Measurements from ENCODE around the gene GNAT2. TPM values are rescaled to one million over a fixed set of nuclear protein-coding genes. Genes with fewer than 3 reads are reported as not detected.

The GNAT2 gene
- total and polyA plus RNA-seq, 10 of the 15 experiments (the other 5 are each of a cell fraction or from before 2014, with no cell fraction given), result 0.08 to 1.3 (median 0.41) TPM

- TF ChIP-seq ZBTB4 (CRISPR knock-in tag; IDR thresholded peaks at IDR 0.05) (no peak), EED (IDR thresholded peaks at IDR 0.05; ENCODE audit: low read depth) (no peak), GABPA (IDR thresholded peaks at IDR 0.05; ENCODE audit: low read depth) (no peak), IKZF1 (conservative IDR thresholded peaks at IDR 0.05) (no peak), EP300 (IDR thresholded peaks at IDR 0.05; ENCODE audit: borderline replicate concordance in 1 of 2, control insufficient read depth in 1 of 2, low read depth in 2 of 2, low read length in 2 of 2) (no peak), ZNF274 (IDR thresholded peaks at IDR 0.05; ENCODE audit: insufficient read depth, insufficient read length) (no peak)
These were observed 5.8 kb upstream of the GNAT2 start (continued) for GRCh38 chr1:109625176-109625575.

- RAD21 ChIA-PET (ENCODE audit: unreplicated experiment), result interaction anchor here (0.9 to 2.7 kb wide), 6 partner anchors 9 to 132 kb away, joined by 3 to 15 read pairs (median 8); partner anchors contain the start of gene GNAI3
- CTCF ChIA-PET, result interaction anchor here (0.8 to 3.3 kb wide), 11 partner anchors 12 to 405 kb away, joined by 3 to 22 read pairs (median 4); partner anchors contain the start of gene GNAI3
- Histone ChIP-seq H3K36me3 (ENCODE audit: control insufficient read depth in 2 of 2, insufficient read depth in 2 of 2, low read length in 1 of 2) (peaks cover 0 to 12% of the 10 kb centered on the region in 2 experiments; a peak in 3 of 4 replicates), H4K20me1 (ENCODE audit: control insufficient read depth, insufficient read depth) (no peaks in the 10 kb centered on the region), H3K9ac (ENCODE audit: control insufficient read depth, insufficient read depth, low read length) (peak overlapping the region; percentile 58), H3K4me3 (peak overlapping the region; percentile 59), H3K4me1 (ENCODE audit: control insufficient read depth, insufficient read depth, low read length) (peaks cover 30% of the 10 kb centered on the region), H3K9me3 (replicated peaks; ENCODE audit: control insufficient read depth, insufficient read depth, low read length) (no peaks in the 10 kb centered on the region), H3K27ac (ENCODE audit: control insufficient read depth, insufficient read depth) (peak overlapping the region; percentile 53), H3K79me2 (ENCODE audit: control insufficient read depth, insufficient read depth, low read length) (peaks cover 51% of the 10 kb centered on the region), H3K27me3 (replicated peaks in 1 of 2; ENCODE audit: control insufficient read depth in 2 of 2, insufficient read depth in 2 of 2, low read length in 1 of 2) (no peaks in the 10 kb centered on the region), H3K4me2 (ENCODE audit: control insufficient read depth, insufficient read depth) (peak overlapping the region; percentile 26), H2AFZ (ENCODE audit: control insufficient read depth, low read depth, low read length) (no peak overlapping the region)
- in situ Hi-C loops (cut with MboI), result loop anchor here (5.0 kb wide), 2 partner anchors 77 to 137 kb away; partner anchors contain the start of gene GNAI3
- SMC1A ChIA-PET (ENCODE audit: uncharacterized antibody, unreplicated experiment), result interaction anchor here (0.6 to 2.3 kb wide), 7 partner anchors 10 to 359 kb away, joined by 3 to 13 read pairs (median 4); partner anchors contain the start of gene GNAI3
- POLR2A ChIA-PET, result interaction anchor here (1.7 to 2.2 kb wide), 2 partner anchors 11 to 76 kb away, joined by 6 to 14 read pairs; partner anchors contain the start of gene GNAI3
- 22% methylated on average over 17 of the region's 17 CpGs for WGBS (ENCODE audit: insufficient coverage, insufficient replicate concordance, low lambda C conversion rate, missing lambda C conversion rate)
- no peak for DNase-seq (ENCODE audit: low read depth, low spot score)
- intact Hi-C loops (cut with micrococcal nuclease; ENCODE audit: unreplicated experiment), result loop anchor here (5.0 kb wide), 1 partner anchor 132 kb away; the partner anchor contains the start of gene CYB561D1
- FAIRE-seq, result no peak
- no TSS peak for BruUV-seq (replicated peaks)
- ATAC-seq, result peak; percentile 32
- TF ChIP-seq BHLHE40 (IDR thresholded peaks at IDR 0.05; ENCODE audit: borderline replicate concordance in 1 of 2, low read depth in 2 of 2, low read length in 1 of 2) (peak; percentile 22 to 63; a peak in 2 of 4 replicates), TCF12 (IDR thresholded peaks at IDR 0.05; ENCODE audit: low read depth, low read length) (0 out of 2 replicates have a peak, but pooled peaks have one; percentile 30), ZBED1 (IDR thresholded peaks at IDR 0.05; ENCODE audit: borderline replicate concordance) (no peak), SMAD5 (IDR thresholded peaks at IDR 0.05; ENCODE audit: low read depth) (no peak), BMI1 (IDR thresholded peaks at IDR 0.05; ENCODE audit: borderline replicate concordance) (no peak), MEF2B (IDR thresholded peaks at IDR 0.05; ENCODE audit: partially characterized antibody, poor library complexity, severe bottlenecking) (peak; percentile 67), RB1 (IDR thresholded peaks at IDR 0.05; ENCODE audit: borderline replicate concordance) (no peak), RUNX3 (IDR thresholded peaks at IDR 0.05; ENCODE audit: low read length) (no peak), SPI1 (IDR thresholded peaks at IDR 0.05; ENCODE audit: borderline replicate concordance, insufficient read depth, low read depth, low read length) (peak; percentile 76)
- TF ChIP-seq, protein P1, sequence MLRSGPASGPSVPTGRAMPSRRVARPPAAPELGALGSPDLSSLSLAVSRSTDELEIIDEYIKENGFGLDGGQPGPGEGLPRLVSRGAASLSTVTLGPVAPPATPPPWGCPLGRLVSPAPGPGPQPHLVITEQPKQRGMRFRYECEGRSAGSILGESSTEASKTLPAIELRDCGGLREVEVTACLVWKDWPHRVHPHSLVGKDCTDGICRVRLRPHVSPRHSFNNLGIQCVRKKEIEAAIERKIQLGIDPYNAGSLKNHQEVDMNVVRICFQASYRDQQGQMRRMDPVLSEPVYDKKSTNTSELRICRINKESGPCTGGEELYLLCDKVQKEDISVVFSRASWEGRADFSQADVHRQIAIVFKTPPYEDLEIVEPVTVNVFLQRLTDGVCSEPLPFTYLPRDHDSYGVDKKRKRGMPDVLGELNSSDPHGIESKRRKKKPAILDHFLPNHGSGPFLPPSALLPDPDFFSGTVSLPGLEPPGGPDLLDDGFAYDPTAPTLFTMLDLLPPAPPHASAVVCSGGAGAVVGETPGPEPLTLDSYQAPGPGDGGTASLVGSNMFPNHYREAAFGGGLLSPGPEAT (IDR thresholded peaks at IDR 0.05; ENCODE audit: low read depth), result no peak
These were observed 5.0 kb upstream of the GNAT2 start for GRCh38 chr1:109624201-109625010.

Data from GM12878 (cell line).